ENCODE measurements around the gene KCNJ5.

DNA sequence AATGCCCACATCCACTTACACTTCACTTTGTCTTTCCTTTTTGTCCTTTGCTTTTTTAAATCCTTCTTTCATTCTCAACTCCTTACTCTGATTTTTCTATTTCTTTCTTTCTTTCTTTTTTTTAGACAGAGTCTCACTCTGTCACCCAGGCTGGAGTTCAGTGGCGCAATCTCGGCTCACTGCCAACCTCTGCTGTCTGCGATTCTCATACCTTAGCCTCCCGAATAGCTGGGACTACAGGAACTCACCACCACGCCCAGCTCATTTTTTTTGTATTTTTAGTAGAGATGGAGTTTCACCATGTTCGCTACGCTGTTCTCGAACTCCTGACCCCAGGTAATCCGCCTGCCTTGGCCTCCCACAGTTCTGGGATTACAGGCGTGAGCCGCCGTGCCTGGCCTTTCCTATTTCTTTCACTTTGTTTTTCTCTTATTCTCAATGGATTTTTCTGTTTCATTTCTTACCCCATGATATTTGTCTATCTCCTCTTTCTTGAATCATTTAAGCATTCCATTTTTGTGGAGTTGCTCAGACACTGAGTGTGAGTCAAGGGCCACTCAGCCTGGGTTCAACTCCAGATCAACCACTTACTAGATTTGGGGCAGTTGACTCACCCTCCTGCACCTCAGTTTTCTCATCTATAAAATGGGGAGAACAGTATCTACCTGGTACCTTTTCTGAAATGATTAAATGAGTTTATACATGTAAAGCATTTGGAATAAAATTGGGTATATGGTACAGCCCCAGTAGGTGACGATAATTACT, 7.6 kb downstream of the KCNJ5 start:
- TF ChIP-seq, protein P1, sequence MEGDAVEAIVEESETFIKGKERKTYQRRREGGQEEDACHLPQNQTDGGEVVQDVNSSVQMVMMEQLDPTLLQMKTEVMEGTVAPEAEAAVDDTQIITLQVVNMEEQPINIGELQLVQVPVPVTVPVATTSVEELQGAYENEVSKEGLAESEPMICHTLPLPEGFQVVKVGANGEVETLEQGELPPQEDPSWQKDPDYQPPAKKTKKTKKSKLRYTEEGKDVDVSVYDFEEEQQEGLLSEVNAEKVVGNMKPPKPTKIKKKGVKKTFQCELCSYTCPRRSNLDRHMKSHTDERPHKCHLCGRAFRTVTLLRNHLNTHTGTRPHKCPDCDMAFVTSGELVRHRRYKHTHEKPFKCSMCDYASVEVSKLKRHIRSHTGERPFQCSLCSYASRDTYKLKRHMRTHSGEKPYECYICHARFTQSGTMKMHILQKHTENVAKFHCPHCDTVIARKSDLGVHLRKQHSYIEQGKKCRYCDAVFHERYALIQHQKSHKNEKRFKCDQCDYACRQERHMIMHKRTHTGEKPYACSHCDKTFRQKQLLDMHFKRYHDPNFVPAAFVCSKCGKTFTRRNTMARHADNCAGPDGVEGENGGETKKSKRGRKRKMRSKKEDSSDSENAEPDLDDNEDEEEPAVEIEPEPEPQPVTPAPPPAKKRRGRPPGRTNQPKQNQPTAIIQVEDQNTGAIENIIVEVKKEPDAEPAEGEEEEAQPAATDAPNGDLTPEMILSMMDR (IDR thresholded peaks at IDR 0.05): no peak
- no peak for TF ChIP-seq POLR2A (IDR thresholded peaks at IDR 0.05)
